Activated CD4-positive, alpha-beta T cell treated with anti-CD3 and anti-CD28 coated beads for 36 hours (primary cell): ENCODE measurements around the gene FRAT2. TPM values are rescaled to one million over a fixed set of nuclear protein-coding genes. Genes with fewer than 3 reads are reported as not detected.

ENCODE experiments used
- ATAC-seq: fragments of 200-7000 bp; cut with Tn5 transposase; one replicate; pipeline ENCODE4 v1.10.0; 2021; ENCODE audit warnings: mild to moderate bottlenecking, moderate library complexity
- CTCF ChIA-PET: fragments of 350-600 bp; sonication (Branson Sonifier 250); formaldehyde crosslinking; loops from one replicate; lab custom pipeline; 2021; ENCODE audit warnings: antibody characterized with exemption; lab: Charles Lee
- POLR2A ChIA-PET: fragments of 350-600 bp; sonication (Branson Sonifier 250); formaldehyde crosslinking; loops from one replicate; lab custom pipeline; 2021; ENCODE audit warnings: antibody characterized with exemption, inconsistent platforms; lab: Charles Lee
- DNase-seq: peaks from one replicate; pipeline ENCODE4 v3.0.0-alpha.2; 2020
- H3K27ac Mint-ChIP-seq: one replicate; pipeline ENCODE4 v1.8.0; 2021; ENCODE audit warnings: mixed read lengths
- H3K27me3 Mint-ChIP-seq: one replicate; pipeline ENCODE4 v1.8.0; 2021; ENCODE audit warnings: mixed read lengths
- H3K36me3 Mint-ChIP-seq: one replicate; pipeline ENCODE4 v1.8.0; 2021; ENCODE audit warnings: low read depth, mixed read lengths
- H3K4me1 Mint-ChIP-seq: one replicate; pipeline ENCODE4 v1.8.0; 2021; ENCODE audit warnings: mixed read lengths
- H3K4me3 Mint-ChIP-seq: one replicate; pipeline ENCODE4 v1.8.0; 2021; ENCODE audit warnings: mild to moderate bottlenecking, moderate library complexity, mixed read lengths
- H3K9me3 Mint-ChIP-seq: one replicate; pipeline ENCODE4 v1.8.0; 2021; ENCODE audit warnings: low read depth, mixed read lengths
- intact Hi-C, 2 experiments: fragments of 100-400 bp; cut with DNase I in 1 of 2; cut with micrococcal nuclease in 1 of 2; formaldehyde crosslinking; loops; one replicate each; pipeline versions ENCODE4 v1.14.2 to v1.15.1; 2022 to 2024; cut with DNase I, micrococcal nuclease
- total RNA-seq, 2 experiments: library from RNA; stranded (reverse); gene quantifications; one replicate each; pipeline ENCODE4 v1.2.3, GENCODE V29; 2021

The FRAT2 gene
- total RNA-seq, 2 experiments from 2014 or later = 3.0 to 4.3 TPM

DNA sequence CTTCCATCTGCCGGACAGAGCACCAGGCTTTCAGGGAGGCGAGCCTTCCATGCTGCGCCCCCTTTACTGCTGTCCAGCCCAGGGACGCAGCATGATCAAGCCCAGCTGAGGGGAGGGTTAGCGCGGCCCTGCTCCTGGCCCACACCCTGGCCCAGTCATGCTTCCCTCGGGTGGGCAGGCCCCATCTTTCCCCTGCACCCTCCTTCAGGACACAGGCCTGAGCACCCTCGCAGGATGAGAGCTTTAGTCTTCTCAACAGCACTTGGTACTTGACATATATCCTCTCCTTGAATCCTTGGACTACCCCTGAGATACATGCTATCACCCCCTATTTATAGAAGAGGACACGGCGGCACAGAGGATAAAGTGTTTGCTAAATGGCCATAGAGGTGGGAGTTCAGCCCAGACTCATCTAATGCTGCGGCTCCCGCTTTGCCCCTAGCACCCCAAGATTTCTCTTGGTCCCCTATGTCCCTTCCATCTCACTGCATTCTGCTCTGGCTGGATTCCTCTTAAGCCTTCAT, 32.7 kb upstream of the FRAT2 start:
- Mint-ChIP-seq H3K27ac (no peak overlapping the region), H3K4me3 (no peak overlapping the region), H3K36me3 (peaks cover 48% of the 10 kb centered on the region), H3K9me3 (no peaks in the 10 kb centered on the region), H3K27me3 (no peaks in the 10 kb centered on the region), H3K4me1 (no peaks in the 10 kb centered on the region)
- DNase-seq = no peak
- CTCF ChIA-PET = interaction anchor here (1.5 kb wide), 1 partner anchor 17 kb away, joined by 3 read pairs; no protein-coding TSS in a partner anchor
- no peak for ATAC-seq
- intact Hi-C loops = no loop called here
- POLR2A ChIA-PET = no interaction called here

DNA sequence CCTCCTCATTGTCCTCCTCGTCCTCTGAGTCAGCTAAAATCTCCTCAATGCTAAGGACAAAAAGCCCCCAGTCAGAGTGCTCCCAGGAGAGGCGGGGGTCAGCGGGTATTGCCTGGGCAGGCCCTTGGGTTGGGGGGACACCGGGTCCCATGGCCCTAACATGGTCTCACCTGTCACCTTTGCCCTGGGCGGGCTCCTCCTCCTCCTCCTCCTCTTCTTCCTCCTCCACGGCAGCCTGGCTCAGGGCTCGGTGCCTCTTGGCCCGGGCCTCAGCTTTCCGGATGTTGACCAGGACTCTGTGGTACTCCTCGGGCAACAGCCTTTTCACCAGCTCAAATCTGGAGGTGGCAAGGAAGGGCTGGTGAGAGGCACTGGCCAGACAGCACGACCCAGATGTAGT, 32.0 kb upstream of the FRAT2 start:
- Mint-ChIP-seq H3K9me3 (no peaks in the 10 kb centered on the region), H3K4me3 (no peak overlapping the region), H3K27ac (no peak overlapping the region), H3K4me1 (no peaks in the 10 kb centered on the region), H3K27me3 (no peaks in the 10 kb centered on the region), H3K36me3 (peaks cover 42% of the 10 kb centered on the region)
- intact Hi-C loops = no loop called here
- ATAC-seq (no peak), DNase-seq (no peak)
- ChIA-PET POLR2A (no interaction called here), CTCF (interaction anchor here (0.7 to 1.5 kb wide), 2 partner anchors 14 to 16 kb away, joined by 3 read pairs; no protein-coding TSS in a partner anchor)

DNA sequence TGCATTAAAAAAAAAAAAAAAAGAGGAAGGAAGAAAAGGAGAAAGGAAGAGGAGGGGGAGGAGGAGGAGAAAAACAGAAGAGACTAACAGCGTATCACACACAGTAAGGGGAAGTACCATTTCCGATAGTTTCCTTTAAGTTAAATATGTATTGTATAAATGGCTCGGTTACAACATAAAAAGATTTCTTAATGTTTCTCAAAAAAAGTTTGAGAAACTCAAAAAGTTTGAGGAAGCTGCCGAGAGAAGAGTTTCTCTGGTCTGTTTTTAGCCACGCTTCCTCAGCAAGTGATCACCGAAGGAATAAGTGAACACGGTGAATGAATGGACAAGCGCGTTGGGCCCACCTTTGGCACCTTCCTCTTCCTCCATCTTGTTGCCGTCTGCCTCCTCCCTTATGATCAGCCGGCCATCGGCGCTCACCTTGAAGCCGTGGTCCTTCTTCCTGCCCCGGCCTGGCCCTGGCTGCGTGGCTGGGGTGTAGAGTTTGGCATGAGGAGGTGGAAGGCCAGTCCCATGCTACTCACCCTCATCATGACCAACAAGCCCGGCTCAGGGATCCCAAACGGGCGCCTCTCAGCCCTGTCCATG, 31.3 kb upstream of the FRAT2 start:
- no peak overlapping the region for H3K27ac Mint-ChIP-seq
- CTCF ChIA-PET = interaction anchor here (0.7 to 1.5 kb wide), 3 partner anchors 14 to 87 kb away, joined by 3 read pairs; no protein-coding TSS in a partner anchor
- H3K9me3 Mint-ChIP-seq = no peaks in the 10 kb centered on the region
- H3K4me1 Mint-ChIP-seq = no peaks in the 10 kb centered on the region
- no peaks in the 10 kb centered on the region for H3K27me3 Mint-ChIP-seq
- POLR2A ChIA-PET = no interaction called here
- H3K36me3 Mint-ChIP-seq = peaks cover 41% of the 10 kb centered on the region
- DNase-seq (no peak), ATAC-seq (no peak)
- H3K4me3 Mint-ChIP-seq = no peak overlapping the region
- intact Hi-C loops = no loop called here

GRCh38 chr10:97363071-97363470, 28.5 kb upstream of the FRAT2 start:
- intact Hi-C loops = no loop called here
- ChIA-PET POLR2A (no interaction called here), CTCF (no interaction called here)
- peaks cover 32% of the 10 kb centered on the region for H3K36me3 Mint-ChIP-seq
- H3K27ac Mint-ChIP-seq = no peak overlapping the region
- H3K27me3 Mint-ChIP-seq = no peaks in the 10 kb centered on the region
- DNase-seq (no peak), ATAC-seq (no peak)
- no peak overlapping the region for H3K4me3 Mint-ChIP-seq
- no peaks in the 10 kb centered on the region for H3K4me1 Mint-ChIP-seq
- no peaks in the 10 kb centered on the region for H3K9me3 Mint-ChIP-seq

DNA sequence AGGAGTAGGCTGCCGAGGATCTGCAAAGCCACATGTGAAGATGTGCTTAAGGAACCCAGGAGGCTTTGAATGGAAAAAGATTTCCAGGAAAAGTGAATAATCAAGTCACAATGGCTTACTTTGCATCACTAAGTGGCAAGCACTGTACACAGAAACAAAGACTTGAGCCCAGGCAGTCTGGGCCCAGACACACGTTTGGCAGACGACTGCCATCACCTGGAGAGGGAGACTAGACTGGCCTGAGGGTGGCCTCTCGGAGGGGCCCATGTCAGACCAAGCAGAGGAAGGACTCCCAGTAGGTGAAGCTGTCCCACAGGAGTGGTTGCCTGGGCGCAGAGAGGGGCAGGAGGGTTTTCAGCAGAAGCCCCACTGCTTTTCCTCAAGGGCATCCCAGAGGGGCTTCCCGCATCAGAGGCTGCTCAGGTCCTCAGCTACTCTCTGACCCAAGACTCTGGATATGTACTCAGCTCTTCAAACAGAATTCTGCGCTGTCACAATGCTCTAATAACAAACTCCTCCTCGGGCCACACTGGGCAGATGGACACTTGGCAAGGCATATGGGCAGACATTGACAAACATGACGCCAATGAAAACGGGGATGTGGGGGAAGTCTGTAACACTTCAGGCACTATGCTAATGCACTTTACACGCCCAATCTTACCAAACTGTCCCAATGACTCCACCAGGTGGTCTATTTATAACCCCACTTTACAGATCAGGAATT, 27.9 kb upstream of the FRAT2 start:
- peaks cover 32% of the 10 kb centered on the region for H3K36me3 Mint-ChIP-seq
- intact Hi-C loops = no loop called here
- CTCF ChIA-PET = no interaction called here
- no peaks in the 10 kb centered on the region for H3K27me3 Mint-ChIP-seq
- no peaks in the 10 kb centered on the region for H3K4me1 Mint-ChIP-seq
- ATAC-seq (no peak), DNase-seq (no peak)
- POLR2A ChIA-PET = no interaction called here
- no peaks in the 10 kb centered on the region for H3K9me3 Mint-ChIP-seq
- no peak overlapping the region for H3K4me3 Mint-ChIP-seq
- no peak overlapping the region for H3K27ac Mint-ChIP-seq

DNA sequence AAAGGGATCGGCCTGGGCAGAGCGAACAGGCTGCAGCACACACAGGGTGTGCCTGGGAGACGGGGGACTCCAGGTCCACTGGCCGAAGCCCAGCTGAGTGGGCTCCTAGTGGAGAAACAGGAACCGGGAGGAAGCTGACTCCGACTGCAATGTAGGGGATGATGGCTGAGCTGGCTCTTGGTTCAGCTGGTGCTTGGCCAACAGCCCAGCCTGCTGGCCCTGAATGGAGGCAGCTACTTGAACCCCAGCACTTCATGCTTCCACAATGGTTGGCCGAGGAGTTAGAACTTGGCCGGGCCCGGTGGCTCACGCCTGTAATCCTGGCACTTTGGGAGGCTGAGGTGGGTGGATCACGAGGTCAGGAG, 27.0 kb upstream of the FRAT2 start:
- DNase-seq (no peak), ATAC-seq (no peak)
- Mint-ChIP-seq H3K27ac (no peak overlapping the region), H3K27me3 (no peaks in the 10 kb centered on the region), H3K4me1 (no peaks in the 10 kb centered on the region), H3K4me3 (no peak overlapping the region), H3K36me3 (peaks cover 36% of the 10 kb centered on the region), H3K9me3 (no peaks in the 10 kb centered on the region)
- intact Hi-C loops = no loop called here
- ChIA-PET POLR2A (interaction anchor here (0.6 kb wide), 1 partner anchor 12 kb away, joined by 3 read pairs; no protein-coding TSS in a partner anchor), CTCF (interaction anchor here (0.9 kb wide), 1 partner anchor 21 kb away, joined by 6 read pairs; no protein-coding TSS in a partner anchor)

DNA sequence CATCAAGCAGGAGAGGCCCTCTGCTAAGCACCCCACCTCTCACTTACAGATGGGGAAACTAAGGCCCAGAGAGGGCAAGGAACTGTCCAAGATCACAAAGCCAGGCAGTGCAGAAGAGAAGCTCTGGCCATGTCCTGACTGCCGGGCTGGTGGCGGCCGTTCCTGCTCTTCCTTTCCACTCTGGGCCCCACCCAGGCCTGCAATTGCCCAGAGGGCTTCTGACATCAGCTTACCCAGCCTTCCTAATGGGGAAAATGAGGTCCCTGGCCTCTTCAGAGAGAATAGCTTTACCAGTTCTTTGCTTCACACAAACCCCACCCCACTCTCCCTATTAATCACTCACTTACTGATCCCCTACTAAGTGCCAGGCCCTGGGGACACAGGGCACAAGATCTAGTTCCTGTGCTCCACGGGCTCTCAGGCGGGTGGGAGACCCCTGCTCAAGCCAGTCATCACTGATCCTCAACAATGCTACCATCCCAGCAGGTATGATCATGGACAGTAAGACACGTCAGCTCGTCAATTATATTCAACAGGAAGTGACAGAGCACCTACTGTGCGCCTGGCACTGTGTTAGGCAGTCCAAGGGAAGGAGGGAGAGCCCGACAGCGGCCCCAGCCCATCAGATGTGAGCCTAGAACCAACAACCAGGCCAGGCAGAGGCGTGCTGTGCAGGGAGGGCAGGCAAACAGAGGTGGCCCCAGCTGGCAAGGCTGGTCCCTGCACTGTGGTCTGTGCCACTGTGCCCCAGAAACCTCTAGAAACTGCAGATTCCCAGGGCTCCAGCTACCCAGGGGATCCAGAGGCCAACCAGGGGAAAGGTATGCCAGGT, 26.4 kb upstream of the FRAT2 start:
- ChIA-PET CTCF (interaction anchor here (0.7 to 0.9 kb wide), 2 partner anchors 13 to 20 kb away, joined by 4 to 6 read pairs; no protein-coding TSS in a partner anchor), POLR2A (interaction anchor here (0.6 kb wide), 1 partner anchor 12 kb away, joined by 3 read pairs; no protein-coding TSS in a partner anchor)
- DNase-seq (no peak), ATAC-seq (no peak)
- H3K36me3 Mint-ChIP-seq = peaks cover 38% of the 10 kb centered on the region
- intact Hi-C loops = no loop called here
- no peak overlapping the region for H3K27ac Mint-ChIP-seq
- H3K27me3 Mint-ChIP-seq = no peaks in the 10 kb centered on the region
- no peaks in the 10 kb centered on the region for H3K4me1 Mint-ChIP-seq
- no peaks in the 10 kb centered on the region for H3K9me3 Mint-ChIP-seq
- no peak overlapping the region for H3K4me3 Mint-ChIP-seq

DNA sequence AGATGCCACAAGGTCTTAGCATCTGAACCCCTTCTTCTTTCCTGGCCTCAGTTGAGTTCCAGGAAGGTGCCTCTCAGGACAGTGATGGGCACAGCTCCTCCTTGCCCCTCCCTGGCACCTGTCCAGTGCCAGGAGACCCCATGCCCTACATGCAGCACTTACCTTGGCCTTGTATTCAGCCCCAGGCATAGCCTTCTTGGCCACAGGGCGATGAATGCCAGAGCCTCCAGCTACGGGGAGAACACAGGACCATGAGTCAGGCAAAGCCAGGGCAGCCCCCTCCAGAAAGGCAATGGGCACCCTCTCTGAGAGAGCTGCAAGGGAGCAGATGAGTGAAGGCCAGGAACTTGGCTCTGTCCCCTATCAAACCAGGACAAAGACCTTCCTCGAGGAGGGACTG, 24.3 kb upstream of the FRAT2 start:
- no peaks in the 10 kb centered on the region for H3K9me3 Mint-ChIP-seq
- H3K27ac Mint-ChIP-seq = no peak overlapping the region
- H3K4me1 Mint-ChIP-seq = no peaks in the 10 kb centered on the region
- ATAC-seq (no peak), DNase-seq (no peak)
- ChIA-PET CTCF (interaction anchor here (1.2 to 1.3 kb wide), 2 partner anchors 26 to 79 kb away, joined by 3 to 4 read pairs; no protein-coding TSS in a partner anchor), POLR2A (interaction anchor here (0.6 kb wide), 1 partner anchor 210 kb away, joined by 7 read pairs; no protein-coding TSS in a partner anchor)
- intact Hi-C loops = loop anchor here in 1 of 2 experiments (10.0 kb wide), 1 partner anchor 284 kb away; no protein-coding TSS in a partner anchor
- H3K4me3 Mint-ChIP-seq = no peak overlapping the region
- no peaks in the 10 kb centered on the region for H3K27me3 Mint-ChIP-seq
- peaks cover 26% of the 10 kb centered on the region for H3K36me3 Mint-ChIP-seq

DNA sequence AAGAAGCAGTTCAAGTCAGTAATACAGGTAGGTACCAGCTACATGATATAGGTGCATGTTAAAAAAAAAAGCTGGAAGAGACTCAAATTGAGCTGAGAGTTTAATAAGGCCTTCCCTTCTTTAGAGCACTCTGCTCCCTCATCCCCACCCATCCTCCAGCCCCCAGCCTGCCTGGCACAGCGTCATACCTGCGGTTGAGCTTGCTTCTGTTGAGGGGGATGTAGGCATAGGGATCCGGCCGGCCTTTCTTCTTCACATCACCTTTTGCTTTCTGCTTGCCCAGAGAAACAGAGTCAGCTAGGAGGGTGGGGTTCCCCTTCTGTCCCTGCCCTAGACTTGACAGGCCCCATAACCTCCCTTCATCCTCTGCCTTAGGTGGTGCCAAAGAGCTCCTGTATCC, 23.8 kb upstream of the FRAT2 start:
- no peak overlapping the region for H3K4me3 Mint-ChIP-seq
- intact Hi-C loops = loop anchor here in 1 of 2 experiments (10.0 kb wide), 1 partner anchor 284 kb away; no protein-coding TSS in a partner anchor
- H3K27me3 Mint-ChIP-seq = no peaks in the 10 kb centered on the region
- H3K4me1 Mint-ChIP-seq = no peaks in the 10 kb centered on the region
- H3K9me3 Mint-ChIP-seq = no peaks in the 10 kb centered on the region
- ATAC-seq (no peak), DNase-seq (no peak)
- no peak overlapping the region for H3K27ac Mint-ChIP-seq
- ChIA-PET CTCF (interaction anchor here (0.7 to 1.0 kb wide), 2 partner anchors 29 to 56 kb away, joined by 3 read pairs; no protein-coding TSS in a partner anchor), POLR2A (interaction anchor here (0.6 kb wide), 1 partner anchor 210 kb away, joined by 7 read pairs; no protein-coding TSS in a partner anchor)
- H3K36me3 Mint-ChIP-seq = peaks cover 25% of the 10 kb centered on the region

- ChIA-PET CTCF (interaction anchor here (3.4 kb wide), 1 partner anchor 78 kb away, joined by 19 read pairs; no protein-coding TSS in a partner anchor), POLR2A (no interaction called here)
- Mint-ChIP-seq H3K27me3 (no peaks in the 10 kb centered on the region), H3K4me3 (no peak overlapping the region), H3K36me3 (peaks cover 21% of the 10 kb centered on the region), H3K27ac (no peak overlapping the region), H3K4me1 (no peaks in the 10 kb centered on the region), H3K9me3 (no peaks in the 10 kb centered on the region)
- no peak for DNase-seq
- intact Hi-C loops = loop anchor here in 1 of 2 experiments (10.0 kb wide), 1 partner anchor 282 kb away; no protein-coding TSS in a partner anchor
- ATAC-seq = no peak
These were observed 22.4 kb upstream of the FRAT2 start for GRCh38 chr10:97356918-97357317.
